GM23248 (cell line): ENCODE measurements around the gene ACOT11. TPM values are rescaled to one million over a fixed set of nuclear protein-coding genes. Genes with fewer than 3 reads are reported as not detected.

Experiments
- DNase-seq: peaks from one replicate; pipeline ENCODE4 v3.0.0-alpha.2; 2015
- H2AFZ ChIP-seq: fragments of 200-600 bp; sonication (generic); 2 replicates; pipeline ENCODE4 v1.6.1; 2016; ENCODE audit warnings: antibody characterized with exemption
- H3F3A ChIP-seq: fragments of 200-600 bp; sonication (generic); 2 replicates; pipeline ENCODE4 v1.6.1; 2016; ENCODE audit warnings: mild to moderate bottlenecking, antibody characterized with exemption, mixed run types; ENCODE audit not compliant: insufficient read depth
- H3K27ac ChIP-seq: fragments of 200-600 bp; sonication (generic); 2 replicates; pipeline ENCODE4 v1.5.1; 2016; ENCODE audit warnings: mild to moderate bottlenecking
- H3K27me3 ChIP-seq: fragments of 200-600 bp; sonication (generic); replicated peaks from 2 replicates; pipeline ENCODE4 v1.6.1; 2016; ENCODE audit warnings: mild to moderate bottlenecking; ENCODE audit not compliant: insufficient read depth
- H3K36me3 ChIP-seq: fragments of 200-600 bp; sonication (generic); 2 replicates; pipeline ENCODE4 v1.6.1; 2016; ENCODE audit warnings: low read depth, mild to moderate bottlenecking
- H3K4me1 ChIP-seq: fragments of 200-600 bp; sonication (generic); 2 replicates; pipeline ENCODE4 v1.6.1; 2016; ENCODE audit warnings: mild to moderate bottlenecking; ENCODE audit not compliant: insufficient read depth
- H3K4me2 ChIP-seq: fragments of 200-600 bp; sonication (generic); one replicate; pipeline ENCODE4 v1.6.1; 2016; ENCODE audit warnings: mild to moderate bottlenecking; ENCODE audit not compliant: unreplicated experiment
- H3K4me3 ChIP-seq: fragments of 200-600 bp; sonication (generic); 2 replicates; pipeline ENCODE4 v1.5.1; 2016; ENCODE audit warnings: mild to moderate bottlenecking
- H3K79me2 ChIP-seq: fragments of 200-600 bp; sonication (generic); 2 replicates; pipeline ENCODE4 v1.6.1; 2016; ENCODE audit warnings: mild to moderate bottlenecking; ENCODE audit not compliant: insufficient read depth
- H3K9ac ChIP-seq: fragments of 200-600 bp; sonication (generic); 2 replicates; pipeline ENCODE4 v1.6.1; 2016; ENCODE audit warnings: mild to moderate bottlenecking
- H3K9me2 ChIP-seq: fragments of 200-600 bp; sonication (generic); 2 replicates; pipeline ENCODE4 v1.6.1; 2016; ENCODE audit warnings: mixed run types, mild to moderate bottlenecking, moderate library complexity; ENCODE audit not compliant: insufficient read depth
- H3K9me3 ChIP-seq: fragments of 200-600 bp; sonication (generic); one replicate; pipeline ENCODE4 v1.6.1; 2017; ENCODE audit warnings: low read depth
- H4K20me1 ChIP-seq: fragments of 200-600 bp; sonication (generic); 2 replicates; pipeline ENCODE4 v1.6.0; 2016; ENCODE audit not compliant: insufficient read depth
- EZH2 ChIP-seq: fragments of 200-600 bp; sonication (generic); IDR thresholded peaks from 2 replicates; pipeline ENCODE4 v1.6.1; 2018; ENCODE audit warnings: antibody characterized with exemption, mild to moderate bottlenecking; ENCODE audit not compliant: insufficient read depth, poor library complexity, severe bottlenecking
- EZH2phosphoT487 ChIP-seq: fragments of 200-600 bp; sonication (generic); IDR thresholded peaks from 2 replicates; pipeline ENCODE4 v1.6.1; 2018; ENCODE audit warnings: antibody characterized with exemption, moderate library complexity, mild to moderate bottlenecking, low read depth; ENCODE audit not compliant: insufficient read depth
- WGBS, 2 experiments: methylation state at CpG; one replicate each; pipeline ENCODE4 v1.1.6; 2015 to 2017; ENCODE audit warnings: low lambda C conversion rate in 2 of 2, low coverage in 1 of 2; ENCODE audit errors: missing lambda C conversion rate in 2 of 2; 5-methylcytosine and 5-hydroxymethylcytosine counted together
- in situ Hi-C: fragments of 300-500 bp; cut with MboI; formaldehyde crosslinking; loops from 2 replicates; pipeline ENCODE4 v1.15.0; 2020
- polyA plus RNA-seq: library from polyadenylated mRNA; unstranded; fragments of >200 nt; fragmentation: Nextera tagmentation; extraction: Ambion mirVana; gene quantifications from 2 replicates; pipeline ENCODE4 v1.2.1, GENCODE V29; 2016
- total RNA-seq: library from RNA; depleted of rRNA; stranded (reverse); fragments of >200 nt; shearing (Covaris generic); gene quantifications from 2 replicates; pipeline ENCODE4 v1.2.3, GENCODE V29; 2014

Gene ACOT11
- total and polyA plus RNA-seq, 2 experiments from 2014 or later = 3.4 to 3.6 TPM

GRCh38 chr1:54588377-54588776 lies 40.3 kb downstream of the ACOT11 start:
- Histone ChIP-seq H3K4me2 (no peak overlapping the region), H3K4me1 (no peaks in the 10 kb centered on the region), H3K9ac (no peak overlapping the region), H3K4me3 (no peak overlapping the region), H3K9me3 (no peaks in the 10 kb centered on the region), H3F3A (no peaks in the 10 kb centered on the region), H3K9me2 (no peaks in the 10 kb centered on the region), H3K27ac (no peak overlapping the region), H4K20me1 (no peaks in the 10 kb centered on the region), H3K79me2 (no peaks in the 10 kb centered on the region), H2AFZ (no peak overlapping the region), H3K36me3 (no peaks in the 10 kb centered on the region), H3K27me3 (no peaks in the 10 kb centered on the region)
- DNase-seq = no peak
- 87 to 98% methylated on average over 2 of the region's 2 CpGs for WGBS, 2 experiments
- TF ChIP-seq EZH2phosphoT487 = no peak
- no peak for TF ChIP-seq EZH2
- in situ Hi-C loops = no loop called here

- no peak for DNase-seq
- no peak overlapping the region for H3K4me2 ChIP-seq
- in situ Hi-C loops = no loop called here
- H3K4me1 ChIP-seq = no peaks in the 10 kb centered on the region
- H4K20me1 ChIP-seq = no peaks in the 10 kb centered on the region
- no peaks in the 10 kb centered on the region for H3K27me3 ChIP-seq
- 79 to 87% methylated on average over 5 of the region's 5 CpGs for WGBS, 2 experiments
- no peak overlapping the region for H3K27ac ChIP-seq
- no peaks in the 10 kb centered on the region for H3K79me2 ChIP-seq
- no peaks in the 10 kb centered on the region for H3F3A ChIP-seq
- no peak overlapping the region for H2AFZ ChIP-seq
- TF ChIP-seq EZH2 (no peak), EZH2phosphoT487 (no peak)
- H3K9me2 ChIP-seq = no peaks in the 10 kb centered on the region
- H3K4me3 ChIP-seq = no peak overlapping the region
- no peaks in the 10 kb centered on the region for H3K9me3 ChIP-seq
- H3K9ac ChIP-seq = no peak overlapping the region
- H3K36me3 ChIP-seq = no peaks in the 10 kb centered on the region
Observed at GRCh38 chr1:54591127-54591756, 43.2 kb downstream of the ACOT11 start.

- DNase-seq = no peak
- 85 to 91% methylated on average over 9 to 10 of the region's 10 CpGs for WGBS, 2 experiments
Observed at GRCh38 chr1:54593571-54594160, 45.6 kb downstream of the ACOT11 start.

GRCh38 chr1:54594463-54594862 lies 46.4 kb downstream of the ACOT11 start:
- Histone ChIP-seq H3K4me3 (no peak overlapping the region), H3K27ac (no peak overlapping the region), H3F3A (no peaks in the 10 kb centered on the region), H2AFZ (no peak overlapping the region), H3K79me2 (no peaks in the 10 kb centered on the region), H3K9me2 (no peaks in the 10 kb centered on the region), H3K9me3 (no peaks in the 10 kb centered on the region), H3K4me2 (no peak overlapping the region), H4K20me1 (no peaks in the 10 kb centered on the region), H3K4me1 (no peaks in the 10 kb centered on the region), H3K9ac (no peak overlapping the region), H3K36me3 (no peaks in the 10 kb centered on the region), H3K27me3 (no peaks in the 10 kb centered on the region)
- in situ Hi-C loops = no loop called here
- 93 to 94% methylated on average over 16 of the region's 16 CpGs for WGBS, 2 experiments
- TF ChIP-seq EZH2phosphoT487 (no peak), EZH2 (no peak)
- no peak for DNase-seq

More at GRCh38 chr1:54593571-54594160, 45.6 kb downstream of the ACOT11 start:
- Histone ChIP-seq H2AFZ (no peak overlapping the region), H3K9me2 (no peaks in the 10 kb centered on the region), H3K4me2 (no peak overlapping the region), H3K27ac (no peak overlapping the region), H3K9me3 (no peaks in the 10 kb centered on the region), H4K20me1 (no peaks in the 10 kb centered on the region), H3K4me3 (no peak overlapping the region), H3K36me3 (no peaks in the 10 kb centered on the region), H3K27me3 (no peaks in the 10 kb centered on the region), H3K4me1 (no peaks in the 10 kb centered on the region), H3F3A (no peaks in the 10 kb centered on the region), H3K79me2 (no peaks in the 10 kb centered on the region), H3K9ac (no peak overlapping the region)
- TF ChIP-seq EZH2 (no peak), EZH2phosphoT487 (no peak)
- in situ Hi-C loops = no loop called here
